Large intestine (tissue), 3 donors: Measurements from ENCODE around the gene SAMD4A. TPM values are rescaled to one million over a fixed set of nuclear protein-coding genes. Genes with fewer than 3 reads are reported as not detected.

Experiments used
- DNase-seq, 2 donors: peaks; one replicate each; pipeline versions ENCODE4 v3.0.0 to v3.0.0-alpha.2; 2013
- H3K27ac ChIP-seq: one replicate; pipeline ENCODE4 v1.5.1; 2013; ENCODE audit warnings: low read length
- H3K27me3 ChIP-seq: 2 replicates; pipeline ENCODE4 v1.6.1; 2013; ENCODE audit warnings: low read length; ENCODE audit not compliant: control insufficient read depth, insufficient read depth
- H3K36me3 ChIP-seq: 2 replicates; pipeline ENCODE4 v1.6.1; 2013; ENCODE audit warnings: low read length; ENCODE audit not compliant: control insufficient read depth, insufficient read depth
- H3K4me1 ChIP-seq: one replicate; pipeline ENCODE4 v1.6.1; 2013; ENCODE audit warnings: low read length; ENCODE audit not compliant: control insufficient read depth, insufficient read depth
- H3K4me3 ChIP-seq: one replicate; pipeline ENCODE4 v1.5.1; 2013; ENCODE audit warnings: low read length
- H3K9me3 ChIP-seq: one replicate; pipeline ENCODE4 v1.6.1; 2013; ENCODE audit warnings: mild to moderate bottlenecking, low read depth, low read length, moderate library complexity; ENCODE audit not compliant: control insufficient read depth
- WGBS: methylation state at CpG from one replicate; pipeline ENCODE4 v1.1.5; 2013; ENCODE audit warnings: low lambda C conversion rate; ENCODE audit not compliant: insufficient coverage; 5-methylcytosine and 5-hydroxymethylcytosine counted together
- polyA plus RNA-seq: library from polyadenylated mRNA; unstranded; fragments of 120-200 nt; gene quantifications from one replicate; pipeline ENCODE4 v1.2.1, GENCODE V29; 2013

The SAMD4A gene
- polyA plus RNA-seq, 1 donor: 17.7 TPM

GRCh38 chr14:54538055-54538454 lies 28.9 kb upstream of the SAMD4A start:
- Histone ChIP-seq H3K36me3 (peaks cover 3% of the 10 kb centered on the region), H3K27me3 (no peaks in the 10 kb centered on the region), H3K9me3 (no peaks in the 10 kb centered on the region), H3K27ac (peak overlapping the region; percentile 22), H3K4me1 (peaks cover 16% of the 10 kb centered on the region), H3K4me3 (no peak overlapping the region)
- DNase-seq: peak in 1 of 2 donors; percentile 40
- 60% methylated on average over 2 of the region's 3 CpGs for WGBS

DNA sequence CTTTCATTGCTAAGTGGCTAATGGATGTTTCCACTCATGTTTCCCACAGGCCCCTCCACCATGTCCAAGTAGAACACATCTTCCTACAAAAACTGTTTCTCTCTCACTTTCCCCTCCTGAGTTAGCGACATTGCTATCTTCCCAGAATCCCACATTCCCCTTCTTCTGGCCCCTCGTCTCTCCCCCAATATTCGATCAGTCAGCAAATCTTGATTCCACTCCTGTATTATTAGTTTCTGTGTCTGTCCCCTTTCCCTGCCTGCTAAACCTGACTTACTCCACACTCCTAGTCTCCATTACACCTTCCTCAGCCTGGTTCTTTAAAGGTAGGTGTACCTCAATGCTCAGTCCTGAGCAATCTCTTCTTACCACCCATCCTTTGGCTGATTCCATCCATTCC lies 19.3 kb upstream of the SAMD4A start:
- Histone ChIP-seq H3K27ac (no peak overlapping the region), H3K27me3 (no peaks in the 10 kb centered on the region), H3K4me3 (no peak overlapping the region), H3K9me3 (no peaks in the 10 kb centered on the region), H3K4me1 (no peaks in the 10 kb centered on the region), H3K36me3 (no peaks in the 10 kb centered on the region)
- WGBS: 100% methylated on average over 2 of the region's 3 CpGs
- DNase-seq: no peak

GRCh38 chr14:54548491-54548890 lies 18.4 kb upstream of the SAMD4A start:
- no peak for DNase-seq
- WGBS: 33% methylated on average over 1 of the region's 5 CpGs
- H3K36me3 ChIP-seq: no peaks in the 10 kb centered on the region
- H3K4me3 ChIP-seq: no peak overlapping the region
- no peaks in the 10 kb centered on the region for H3K27me3 ChIP-seq
- no peaks in the 10 kb centered on the region for H3K4me1 ChIP-seq
- no peak overlapping the region for H3K27ac ChIP-seq
- H3K9me3 ChIP-seq: no peaks in the 10 kb centered on the region

DNA sequence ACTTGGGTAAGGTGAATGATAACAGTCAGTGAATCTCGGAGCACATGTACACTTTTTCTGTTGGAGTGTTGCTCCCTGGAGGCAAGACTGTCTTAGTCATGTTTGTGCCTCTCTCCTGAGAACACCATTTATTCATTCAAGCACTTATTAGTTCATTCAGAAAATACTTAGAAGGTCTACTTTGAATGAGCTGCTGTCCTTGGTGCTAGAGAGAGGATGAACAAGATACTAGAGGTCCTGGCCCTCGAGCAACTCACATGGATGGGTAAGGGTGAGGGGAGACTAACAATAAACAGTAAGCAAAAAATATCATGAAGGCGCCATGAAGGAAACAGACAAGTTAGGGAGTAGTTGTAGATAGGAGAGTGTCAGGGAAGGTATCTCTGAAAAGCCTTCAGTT lies 17.1 kb upstream of the SAMD4A start:
- H3K36me3 ChIP-seq: no peaks in the 10 kb centered on the region
- 60% methylated on average over 1 of the region's 3 CpGs for WGBS

GRCh38 chr14:54550514-54550913 lies 16.4 kb upstream of the SAMD4A start:
- no peaks in the 10 kb centered on the region for H3K9me3 ChIP-seq
- H3K27ac ChIP-seq: no peak overlapping the region
- H3K4me3 ChIP-seq: no peak overlapping the region
- no peaks in the 10 kb centered on the region for H3K4me1 ChIP-seq
- no peaks in the 10 kb centered on the region for H3K36me3 ChIP-seq
- no peaks in the 10 kb centered on the region for H3K27me3 ChIP-seq
- no peak for DNase-seq
- no CpG with 5 or more reads among the region's 1 CpG for WGBS

More for the DNA sequence above, 17.1 kb upstream of the SAMD4A start:
- H3K27me3 ChIP-seq: no peaks in the 10 kb centered on the region
- H3K4me1 ChIP-seq: no peaks in the 10 kb centered on the region
- DNase-seq: no peak
- H3K9me3 ChIP-seq: no peaks in the 10 kb centered on the region
- H3K27ac ChIP-seq: no peak overlapping the region
- no peak overlapping the region for H3K4me3 ChIP-seq

DNA sequence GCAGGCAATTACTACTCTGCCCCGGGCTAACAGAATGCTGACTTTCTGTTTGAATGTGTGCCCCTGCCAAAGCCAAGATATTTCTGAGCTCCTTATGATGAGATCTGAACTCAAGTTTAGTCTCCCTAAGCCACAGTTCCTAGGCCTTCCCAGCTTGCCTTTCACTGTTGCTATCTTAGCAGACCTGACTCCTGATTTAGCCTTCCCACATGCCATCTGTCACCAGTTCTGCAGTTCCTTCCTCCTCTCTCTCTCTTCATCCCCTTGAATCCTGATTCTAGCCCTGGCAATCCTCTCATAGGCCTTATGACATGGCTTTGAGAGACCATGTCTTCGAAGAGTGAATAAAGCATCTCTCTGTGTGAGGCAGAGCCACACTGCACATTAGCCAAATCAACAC lies 12.5 kb upstream of the SAMD4A start:
- no peaks in the 10 kb centered on the region for H3K36me3 ChIP-seq
- H3K27me3 ChIP-seq: no peaks in the 10 kb centered on the region
- no peak overlapping the region for H3K4me3 ChIP-seq
- DNase-seq: no peak
- H3K27ac ChIP-seq: no peak overlapping the region
- 100% methylated on average over 1 of the region's 2 CpGs for WGBS
- H3K9me3 ChIP-seq: no peaks in the 10 kb centered on the region
- no peaks in the 10 kb centered on the region for H3K4me1 ChIP-seq

DNA sequence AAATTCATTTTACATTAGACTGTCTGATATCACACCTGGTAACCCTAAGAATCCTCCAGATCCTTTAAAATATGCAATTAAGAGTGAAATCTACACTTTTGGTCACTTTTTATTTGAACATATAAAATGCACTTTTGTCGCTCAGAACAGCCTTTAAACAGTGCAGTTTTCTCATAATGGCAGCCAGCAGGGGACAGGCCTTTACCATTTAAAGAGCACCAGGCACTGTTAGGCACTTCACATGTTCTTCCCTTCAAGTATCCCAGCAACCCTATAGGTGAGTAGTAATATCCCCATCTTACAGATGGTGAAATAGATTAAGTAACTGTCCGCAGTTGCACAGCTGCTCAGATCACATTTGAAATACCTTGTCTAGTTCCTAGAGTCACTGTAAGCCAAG lies 11.3 kb upstream of the SAMD4A start:
- Histone ChIP-seq H3K9me3 (no peaks in the 10 kb centered on the region), H3K27me3 (no peaks in the 10 kb centered on the region)

GRCh38 chr14:54556535-54556934 lies 10.4 kb upstream of the SAMD4A start:
- H3K27me3 ChIP-seq: no peaks in the 10 kb centered on the region
- no CpG with 5 or more reads among the region's 9 CpGs for WGBS
- H3K27ac ChIP-seq: no peak overlapping the region
- no peaks in the 10 kb centered on the region for H3K36me3 ChIP-seq
- H3K9me3 ChIP-seq: no peaks in the 10 kb centered on the region
- no peak for DNase-seq
- no peak overlapping the region for H3K4me3 ChIP-seq
- H3K4me1 ChIP-seq: no peaks in the 10 kb centered on the region

More for the DNA sequence above, 11.3 kb upstream of the SAMD4A start:
- no peak for DNase-seq
- Histone ChIP-seq H3K36me3 (no peaks in the 10 kb centered on the region), H3K4me1 (no peaks in the 10 kb centered on the region), H3K4me3 (no peak overlapping the region), H3K27ac (no peak overlapping the region)
- WGBS: no CpG with 5 or more reads among the region's 2 CpGs

GRCh38 chr14:54562334-54562733 lies 4.6 kb upstream of the SAMD4A start:
- H3K9me3 ChIP-seq: no peaks in the 10 kb centered on the region
- H3K27ac ChIP-seq: no peak overlapping the region
- H3K4me3 ChIP-seq: no peak overlapping the region
- H3K27me3 ChIP-seq: no peaks in the 10 kb centered on the region
- H3K36me3 ChIP-seq: no peaks in the 10 kb centered on the region
- no CpG with 5 or more reads among the region's 5 CpGs for WGBS
- no peaks in the 10 kb centered on the region for H3K4me1 ChIP-seq
- no peak for DNase-seq

DNA sequence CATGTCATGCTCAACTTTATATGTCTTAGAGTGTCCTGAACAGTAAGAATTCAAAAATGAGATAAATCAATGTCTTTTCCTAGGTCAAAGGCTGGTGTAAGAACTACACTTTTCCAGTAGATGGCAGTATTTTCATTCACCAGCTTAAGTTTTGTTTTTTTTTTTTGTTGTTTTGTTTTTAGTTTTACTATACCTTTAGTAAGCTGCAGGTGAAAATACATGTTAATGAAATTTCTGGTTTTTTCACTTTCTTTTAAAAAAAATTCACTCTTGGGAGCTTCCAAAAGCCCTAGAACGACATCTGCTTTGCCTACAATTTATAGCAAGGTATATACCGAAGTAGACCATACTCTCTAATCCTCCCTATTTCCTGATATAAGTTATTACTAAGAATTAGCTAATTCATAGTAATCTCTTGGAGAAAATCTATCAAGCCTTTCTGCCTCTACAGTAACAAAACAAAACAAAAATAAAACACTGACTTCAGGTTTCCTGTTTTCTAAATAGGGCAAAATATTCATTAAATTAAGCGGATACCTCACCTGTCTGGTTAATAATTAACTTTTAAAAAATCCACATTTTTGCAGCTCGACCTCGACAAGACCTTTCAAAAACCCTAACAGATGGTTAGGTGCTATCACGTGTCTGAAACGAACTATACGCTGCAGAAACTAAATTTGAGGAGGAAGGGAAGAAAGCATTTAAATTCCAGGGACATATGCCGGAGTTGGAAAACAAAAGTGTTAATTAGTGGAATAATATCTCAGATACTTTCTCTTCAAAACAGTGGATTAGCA lies 2.7 kb upstream of the SAMD4A start:
- peak in 1 of 2 donors; percentile 69 for DNase-seq
- 0% methylated on average over 3 of the region's 9 CpGs for WGBS

More for the DNA sequence above, 2.7 kb upstream of the SAMD4A start:
- no peaks in the 10 kb centered on the region for H3K36me3 ChIP-seq
- peak overlapping the region; percentile 100 for H3K27ac ChIP-seq
- peak overlapping the region; percentile 90 for H3K4me3 ChIP-seq
- no peaks in the 10 kb centered on the region for H3K9me3 ChIP-seq
- no peaks in the 10 kb centered on the region for H3K27me3 ChIP-seq
- H3K4me1 ChIP-seq: no peaks in the 10 kb centered on the region
